Nephron progenitor cell (in vitro differentiated cells): ENCODE data around the gene STUM.

Experiments
- DNase-seq: peaks from one replicate; pipeline ENCODE4 v3.0.0; 2021
- H3K27ac Mint-ChIP-seq: 2 replicates; pipeline ENCODE4 v1.8.0; 2021; ENCODE audit warnings: mild to moderate bottlenecking, moderate library complexity, mixed read lengths
- H3K27me3 Mint-ChIP-seq: 2 replicates; pipeline ENCODE4 v1.8.0; 2021; ENCODE audit warnings: mild to moderate bottlenecking, low read depth, mixed read lengths; ENCODE audit not compliant: poor library complexity
- H3K36me3 Mint-ChIP-seq: 2 replicates; pipeline ENCODE4 v1.8.0; 2021; ENCODE audit warnings: low read depth, mixed read lengths
- H3K4me1 Mint-ChIP-seq: 2 replicates; pipeline ENCODE4 v1.8.0; 2021; ENCODE audit warnings: mixed read lengths
- H3K4me3 Mint-ChIP-seq: 2 replicates; pipeline ENCODE4 v1.8.0; 2021; ENCODE audit warnings: mild to moderate bottlenecking, moderate library complexity, mixed read lengths
- H3K9me3 Mint-ChIP-seq: 2 replicates; pipeline ENCODE4 v1.8.0; 2021; ENCODE audit warnings: mild to moderate bottlenecking, moderate library complexity, mixed read lengths
- CTCF ChIP-seq: fragments of 200-600 bp; sonication (generic); IDR thresholded peaks from 2 replicates; pipeline ENCODE4 v1.5.0; 2021; ENCODE audit warnings: antibody characterized with exemption

The STUM gene

GRCh38 chr1:226607268-226607660 is 58.7 kb downstream of the STUM start:
- Mint-ChIP-seq H3K4me3 (no peak overlapping the region), H3K27ac (no peak overlapping the region), H3K9me3 (no peaks in the 10 kb centered on the region), H3K4me1 (peaks cover 45% of the 10 kb centered on the region), H3K36me3 (no peaks in the 10 kb centered on the region), H3K27me3 (peaks cover 7% of the 10 kb centered on the region)
- TF ChIP-seq CTCF = no peak
- DNase-seq = no peak

GRCh38 chr1:226607821-226608220 is 59.3 kb downstream of the STUM start:
- peaks cover 40% of the 10 kb centered on the region for H3K4me1 Mint-ChIP-seq
- no peak overlapping the region for H3K27ac Mint-ChIP-seq
- peaks cover 8% of the 10 kb centered on the region for H3K27me3 Mint-ChIP-seq
- TF ChIP-seq CTCF = no peak
- no peaks in the 10 kb centered on the region for H3K9me3 Mint-ChIP-seq
- no peaks in the 10 kb centered on the region for H3K36me3 Mint-ChIP-seq
- H3K4me3 Mint-ChIP-seq = no peak overlapping the region
- DNase-seq = no peak

DNA sequence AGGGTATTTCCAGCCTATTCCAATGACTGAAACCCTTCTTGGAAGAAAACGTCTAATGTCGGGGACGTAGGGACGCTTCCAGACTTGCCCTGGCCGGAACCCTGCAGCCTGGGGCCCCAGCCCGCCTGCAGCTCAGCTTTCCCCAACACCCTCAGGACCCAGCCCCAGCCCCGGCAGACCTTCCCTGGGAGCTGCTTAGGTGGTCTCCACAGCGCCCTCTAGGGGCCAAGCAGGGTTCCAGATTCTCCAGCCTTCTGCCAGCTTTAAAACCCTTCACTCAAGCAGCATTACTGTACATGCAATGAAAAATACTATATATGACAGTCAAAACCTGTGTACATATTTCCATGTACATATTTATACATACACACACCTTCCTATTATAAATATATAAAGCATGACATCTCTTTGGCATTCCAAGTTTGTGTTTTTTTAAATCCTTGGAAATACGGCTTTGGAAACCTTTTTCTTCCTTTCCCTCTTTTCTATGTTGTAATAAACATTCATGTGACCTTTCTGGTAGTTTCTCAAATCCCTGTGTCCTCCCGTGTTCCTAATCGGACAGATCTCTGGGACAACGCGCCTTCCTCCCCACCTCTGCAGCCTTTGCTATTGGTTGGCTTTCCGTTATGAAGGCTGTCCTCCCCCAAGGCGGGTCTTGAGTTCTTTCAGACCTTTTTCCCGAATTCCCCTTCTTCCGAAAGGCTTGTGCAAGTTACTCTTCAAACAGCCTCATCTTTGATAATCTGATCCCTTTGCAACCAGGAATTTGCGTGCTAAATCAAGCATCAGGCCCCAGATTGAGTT is 60.3 kb downstream of the STUM start:
- H3K27me3 Mint-ChIP-seq = peaks cover 8% of the 10 kb centered on the region
- peaks cover 6% of the 10 kb centered on the region for H3K9me3 Mint-ChIP-seq
- TF ChIP-seq CTCF = peak; percentile 95
- DNase-seq = peak; percentile 86
- H3K4me1 Mint-ChIP-seq = peaks cover 29% of the 10 kb centered on the region
- H3K36me3 Mint-ChIP-seq = no peaks in the 10 kb centered on the region
- no peak overlapping the region for H3K4me3 Mint-ChIP-seq
- no peak overlapping the region for H3K27ac Mint-ChIP-seq

- no peak for TF ChIP-seq CTCF
- peaks cover 18% of the 10 kb centered on the region for H3K4me1 Mint-ChIP-seq
- DNase-seq = no peak
- no peak overlapping the region for H3K4me3 Mint-ChIP-seq
- H3K9me3 Mint-ChIP-seq = peaks cover 7% of the 10 kb centered on the region
- H3K27me3 Mint-ChIP-seq = peaks cover 8% of the 10 kb centered on the region
- no peaks in the 10 kb centered on the region for H3K36me3 Mint-ChIP-seq
- H3K27ac Mint-ChIP-seq = no peak overlapping the region
Measured at GRCh38 chr1:226609836-226610455, 61.4 kb downstream of the STUM start.

DNA sequence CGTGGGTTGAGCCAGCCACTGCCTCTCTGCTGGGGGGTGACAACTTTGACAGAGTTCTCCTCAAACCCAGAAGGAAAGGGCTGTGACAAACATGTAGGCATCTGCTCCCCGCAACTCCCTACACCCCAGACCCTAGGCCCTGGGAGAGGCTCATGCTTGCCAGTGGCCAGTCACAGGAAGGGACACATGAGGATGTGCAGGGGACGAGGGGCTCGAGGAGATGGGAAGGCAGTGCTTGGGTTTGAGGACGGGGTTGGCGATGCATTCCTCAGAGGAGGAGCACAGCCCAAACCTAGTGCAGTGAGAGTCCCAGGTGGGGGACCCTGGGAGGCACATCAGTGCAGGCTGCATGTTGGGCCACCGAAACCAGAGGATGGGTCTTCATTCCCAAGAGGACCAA is 62.1 kb downstream of the STUM start:
- Mint-ChIP-seq H3K27ac (no peak overlapping the region), H3K36me3 (no peaks in the 10 kb centered on the region), H3K27me3 (peaks cover 11% of the 10 kb centered on the region), H3K4me3 (no peak overlapping the region), H3K9me3 (peaks cover 12% of the 10 kb centered on the region), H3K4me1 (peaks cover 12% of the 10 kb centered on the region)
- no peak for TF ChIP-seq CTCF
- DNase-seq = no peak
